HEK293 (cell line): ENCODE results near the gene TTC7B.

Experiments
- BCL11B ChIP-seq: fragments of 450-650 bp; formaldehyde crosslinking; IDR thresholded peaks from 2 replicates; pipeline ENCODE4 v1.5.1; 2016; ENCODE audit warnings: low read depth, missing biosample characterization, missing genetic modification characterization
- GLI2 ChIP-seq: fragments of 450-650 bp; formaldehyde crosslinking; IDR thresholded peaks from 2 replicates; pipeline ENCODE4; 2017; ENCODE audit warnings: missing biosample characterization, missing genetic modification characterization, low read depth, borderline replicate concordance
- GLI4 ChIP-seq: fragments of 450-650 bp; formaldehyde crosslinking; IDR thresholded peaks from 2 replicates; pipeline ENCODE4 v1.5.1; 2016; ENCODE audit warnings: missing biosample characterization, missing genetic modification characterization
- GLIS2 ChIP-seq: fragments of 450-650 bp; formaldehyde crosslinking; IDR thresholded peaks from 2 replicates; pipeline ENCODE4 v1.5.1; 2016; ENCODE audit warnings: missing biosample characterization, missing genetic modification characterization
- HOXC10 ChIP-seq: sonication (generic); formaldehyde crosslinking; IDR thresholded peaks from 2 replicates; pipeline ENCODE4 v1.8.1; 2023; ENCODE audit warnings: mild to moderate bottlenecking, missing genetic modification reagents
- IKZF3 ChIP-seq: fragments of 450-650 bp; IDR thresholded peaks from 2 replicates; pipeline ENCODE4 v1.5.0; 2018; ENCODE audit warnings: missing biosample characterization, mild to moderate bottlenecking, missing genetic modification characterization, moderate library complexity
- OVOL3 ChIP-seq: fragments of 450-650 bp; formaldehyde crosslinking; IDR thresholded peaks from 2 replicates; pipeline ENCODE4 v1.5.1; 2016; ENCODE audit warnings: missing biosample characterization, missing genetic modification characterization
- SCRT2 ChIP-seq: fragments of 450-650 bp; formaldehyde crosslinking; IDR thresholded peaks from 2 replicates; pipeline ENCODE4 v1.5.1; 2016; ENCODE audit warnings: missing biosample characterization, missing genetic modification characterization
- TCF7L2 ChIP-seq: IDR thresholded peaks from 2 replicates; pipeline ENCODE4 v1.6.1; 2011; ENCODE audit warnings: low read depth, mild to moderate bottlenecking, inconsistent platforms, low read length, moderate library complexity, borderline replicate concordance
- WT1 ChIP-seq: fragments of 450-650 bp; formaldehyde crosslinking; IDR thresholded peaks from 2 replicates; pipeline ENCODE4 v1.5.1; 2016; ENCODE audit warnings: missing biosample characterization, missing genetic modification characterization
- ZBTB48 ChIP-seq: fragments of 450-650 bp; formaldehyde crosslinking; IDR thresholded peaks from 2 replicates; pipeline ENCODE4 v1.5.1; 2016; ENCODE audit warnings: missing biosample characterization, missing genetic modification characterization
- ZBTB7A ChIP-seq: fragments of 450-650 bp; formaldehyde crosslinking; IDR thresholded peaks from 2 replicates; pipeline ENCODE4 v1.5.1; 2016; ENCODE audit warnings: low read depth, missing biosample characterization, missing genetic modification characterization
- ZNF138 ChIP-seq: fragments of 450-650 bp; formaldehyde crosslinking; IDR thresholded peaks from 2 replicates; pipeline ENCODE4 v1.5.1; 2016; ENCODE audit warnings: missing biosample characterization, missing genetic modification characterization, borderline replicate concordance
- ZNF18 ChIP-seq: fragments of 450-650 bp; formaldehyde crosslinking; IDR thresholded peaks from 2 replicates; pipeline ENCODE4 v1.5.1; 2016; ENCODE audit warnings: missing biosample characterization, missing genetic modification characterization
- ZNF202 ChIP-seq: fragments of 450-650 bp; formaldehyde crosslinking; IDR thresholded peaks from 2 replicates; pipeline ENCODE4 v1.5.1; 2016; ENCODE audit warnings: missing biosample characterization, missing genetic modification characterization, borderline replicate concordance
- ZNF214 ChIP-seq: fragments of 450-650 bp; formaldehyde crosslinking; IDR thresholded peaks from 2 replicates; pipeline ENCODE4 v1.5.1; 2017; ENCODE audit warnings: missing biosample characterization, mild to moderate bottlenecking, missing genetic modification characterization, borderline replicate concordance
- ZNF221 ChIP-seq: fragments of 450-650 bp; formaldehyde crosslinking; IDR thresholded peaks from 2 replicates; pipeline ENCODE4 v1.5.1; 2017; ENCODE audit warnings: missing biosample characterization, missing genetic modification characterization, borderline replicate concordance
- ZNF274 ChIP-seq, 2 experiments: fragments of 200-500 bp in 1 of 2; fragments of 450-650 bp in 1 of 2; sonication (Bioruptor generic) in 1 of 2; formaldehyde crosslinking in 1 of 2; IDR thresholded peaks; 2 replicates each; pipeline versions ENCODE4 v1.5.1 to v1.6.1; 2014 to 2016; ENCODE audit warnings: borderline replicate concordance in 1 of 2, inconsistent platforms in 1 of 2, low read length in 1 of 2, missing biosample characterization in 1 of 2, missing genetic modification characterization in 1 of 2
- ZNF302 ChIP-seq: fragments of 450-650 bp; formaldehyde crosslinking; IDR thresholded peaks from 2 replicates; pipeline ENCODE4 v1.5.1; 2016; ENCODE audit warnings: missing biosample characterization, missing genetic modification characterization, low read depth
- ZNF341 ChIP-seq: fragments of 450-650 bp; formaldehyde crosslinking; IDR thresholded peaks from 2 replicates; pipeline ENCODE4; 2016; ENCODE audit warnings: low read depth, missing biosample characterization, missing genetic modification characterization
- ZNF354C ChIP-seq: fragments of 450-650 bp; formaldehyde crosslinking; IDR thresholded peaks from 2 replicates; pipeline ENCODE4 v1.5.1; 2016; ENCODE audit warnings: missing biosample characterization, missing genetic modification characterization, low read depth, borderline replicate concordance
- ZNF561 ChIP-seq: fragments of 450-650 bp; IDR thresholded peaks from 2 replicates; pipeline ENCODE4 v1.5.1; 2018; ENCODE audit warnings: missing biosample characterization, missing genetic modification characterization, borderline replicate concordance
- ZNF585B ChIP-seq: fragments of 450-650 bp; formaldehyde crosslinking; IDR thresholded peaks from 2 replicates; pipeline ENCODE4 v1.5.1; 2016; ENCODE audit warnings: missing biosample characterization, missing genetic modification characterization
- ZNF658 ChIP-seq: fragments of 450-650 bp; formaldehyde crosslinking; IDR thresholded peaks from 2 replicates; pipeline ENCODE4; 2016; ENCODE audit warnings: missing biosample characterization, missing genetic modification characterization
- ZSCAN16 ChIP-seq: fragments of 450-650 bp; formaldehyde crosslinking; IDR thresholded peaks from 2 replicates; pipeline ENCODE4 v1.5.1; 2016; ENCODE audit warnings: missing biosample characterization, missing genetic modification characterization
- ZSCAN23 ChIP-seq: fragments of 450-650 bp; formaldehyde crosslinking; IDR thresholded peaks from 2 replicates; pipeline ENCODE4 v1.5.1; 2016; ENCODE audit warnings: missing biosample characterization, missing genetic modification characterization
- ZSCAN4 ChIP-seq: fragments of 450-650 bp; formaldehyde crosslinking; IDR thresholded peaks from 2 replicates; pipeline ENCODE4 v1.5.1; 2017; ENCODE audit warnings: missing biosample characterization, missing genetic modification characterization
- TF ChIP-seq, protein P1 (sequence below): fragments of 450-650 bp; formaldehyde crosslinking; IDR thresholded peaks from 2 replicates; pipeline ENCODE4 v1.5.1; 2017; ENCODE audit warnings: missing biosample characterization, missing genetic modification characterization
- TF ChIP-seq, protein P2 (sequence below): fragments of 450-650 bp; formaldehyde crosslinking; conservative IDR thresholded peaks from 2 replicates; pipeline ENCODE4 v1.5.1; 2016; ENCODE audit warnings: low read depth, missing biosample characterization, missing genetic modification characterization
- TF ChIP-seq, protein P3 (sequence below): fragments of 450-650 bp; formaldehyde crosslinking; IDR thresholded peaks from 2 replicates; pipeline ENCODE4 v1.5.1; 2016; ENCODE audit warnings: missing biosample characterization, missing genetic modification characterization

Gene TTC7B

DNA sequence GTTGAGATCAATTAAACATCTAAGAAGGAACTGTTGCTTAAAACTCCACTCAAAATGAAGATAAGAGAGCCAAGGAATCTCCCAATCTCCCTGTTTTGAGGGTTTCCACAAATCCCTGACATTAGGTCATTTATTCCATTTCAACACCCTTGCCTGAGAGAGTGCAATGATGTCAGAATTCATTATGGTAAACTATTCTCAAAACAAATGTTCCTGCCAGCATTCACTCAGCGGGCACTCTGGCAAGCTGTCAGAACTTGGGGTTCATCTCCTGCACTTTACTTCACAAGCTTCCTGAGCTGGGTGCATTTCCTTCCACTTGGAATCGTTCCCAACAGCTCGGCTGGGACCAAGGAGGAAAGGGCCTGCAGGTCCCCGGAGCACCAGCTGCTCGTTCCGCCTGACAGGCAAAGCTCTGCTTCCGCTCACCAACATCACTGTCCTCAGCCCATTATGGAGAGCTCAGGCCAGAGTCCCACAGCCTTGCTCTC is 117.8 kb downstream of the TTC7B start (continued):
- no peak for TF ChIP-seq GLI4
- TF ChIP-seq ZNF221: no peak
- TF ChIP-seq ZNF138 (tag by site-specific recombination): no peak
- TF ChIP-seq OVOL3 (tag by site-specific recombination): no peak
- no peak for TF ChIP-seq ZNF561 (tag by site-specific recombination)
- no peak for TF ChIP-seq GLIS2 (tag by site-specific recombination)
- no peak for TF ChIP-seq ZNF354C (tag by site-specific recombination)
- peak; percentile 76 for TF ChIP-seq SCRT2 (tag by site-specific recombination)
- no peak for TF ChIP-seq BCL11B (tag by site-specific recombination)
- peak; percentile 62 for TF ChIP-seq ZBTB48 (tag by site-specific recombination)
- no peak for TF ChIP-seq ZNF202 (tag by site-specific recombination)
- TF ChIP-seq, protein P1, sequence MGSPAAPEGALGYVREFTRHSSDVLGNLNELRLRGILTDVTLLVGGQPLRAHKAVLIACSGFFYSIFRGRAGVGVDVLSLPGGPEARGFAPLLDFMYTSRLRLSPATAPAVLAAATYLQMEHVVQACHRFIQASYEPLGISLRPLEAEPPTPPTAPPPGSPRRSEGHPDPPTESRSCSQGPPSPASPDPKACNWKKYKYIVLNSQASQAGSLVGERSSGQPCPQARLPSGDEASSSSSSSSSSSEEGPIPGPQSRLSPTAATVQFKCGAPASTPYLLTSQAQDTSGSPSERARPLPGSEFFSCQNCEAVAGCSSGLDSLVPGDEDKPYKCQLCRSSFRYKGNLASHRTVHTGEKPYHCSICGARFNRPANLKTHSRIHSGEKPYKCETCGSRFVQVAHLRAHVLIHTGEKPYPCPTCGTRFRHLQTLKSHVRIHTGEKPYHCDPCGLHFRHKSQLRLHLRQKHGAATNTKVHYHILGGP (tag by site-specific recombination): no peak
- no peak for TF ChIP-seq GLI2
- no peak for TF ChIP-seq TCF7L2
- TF ChIP-seq, protein P2, sequence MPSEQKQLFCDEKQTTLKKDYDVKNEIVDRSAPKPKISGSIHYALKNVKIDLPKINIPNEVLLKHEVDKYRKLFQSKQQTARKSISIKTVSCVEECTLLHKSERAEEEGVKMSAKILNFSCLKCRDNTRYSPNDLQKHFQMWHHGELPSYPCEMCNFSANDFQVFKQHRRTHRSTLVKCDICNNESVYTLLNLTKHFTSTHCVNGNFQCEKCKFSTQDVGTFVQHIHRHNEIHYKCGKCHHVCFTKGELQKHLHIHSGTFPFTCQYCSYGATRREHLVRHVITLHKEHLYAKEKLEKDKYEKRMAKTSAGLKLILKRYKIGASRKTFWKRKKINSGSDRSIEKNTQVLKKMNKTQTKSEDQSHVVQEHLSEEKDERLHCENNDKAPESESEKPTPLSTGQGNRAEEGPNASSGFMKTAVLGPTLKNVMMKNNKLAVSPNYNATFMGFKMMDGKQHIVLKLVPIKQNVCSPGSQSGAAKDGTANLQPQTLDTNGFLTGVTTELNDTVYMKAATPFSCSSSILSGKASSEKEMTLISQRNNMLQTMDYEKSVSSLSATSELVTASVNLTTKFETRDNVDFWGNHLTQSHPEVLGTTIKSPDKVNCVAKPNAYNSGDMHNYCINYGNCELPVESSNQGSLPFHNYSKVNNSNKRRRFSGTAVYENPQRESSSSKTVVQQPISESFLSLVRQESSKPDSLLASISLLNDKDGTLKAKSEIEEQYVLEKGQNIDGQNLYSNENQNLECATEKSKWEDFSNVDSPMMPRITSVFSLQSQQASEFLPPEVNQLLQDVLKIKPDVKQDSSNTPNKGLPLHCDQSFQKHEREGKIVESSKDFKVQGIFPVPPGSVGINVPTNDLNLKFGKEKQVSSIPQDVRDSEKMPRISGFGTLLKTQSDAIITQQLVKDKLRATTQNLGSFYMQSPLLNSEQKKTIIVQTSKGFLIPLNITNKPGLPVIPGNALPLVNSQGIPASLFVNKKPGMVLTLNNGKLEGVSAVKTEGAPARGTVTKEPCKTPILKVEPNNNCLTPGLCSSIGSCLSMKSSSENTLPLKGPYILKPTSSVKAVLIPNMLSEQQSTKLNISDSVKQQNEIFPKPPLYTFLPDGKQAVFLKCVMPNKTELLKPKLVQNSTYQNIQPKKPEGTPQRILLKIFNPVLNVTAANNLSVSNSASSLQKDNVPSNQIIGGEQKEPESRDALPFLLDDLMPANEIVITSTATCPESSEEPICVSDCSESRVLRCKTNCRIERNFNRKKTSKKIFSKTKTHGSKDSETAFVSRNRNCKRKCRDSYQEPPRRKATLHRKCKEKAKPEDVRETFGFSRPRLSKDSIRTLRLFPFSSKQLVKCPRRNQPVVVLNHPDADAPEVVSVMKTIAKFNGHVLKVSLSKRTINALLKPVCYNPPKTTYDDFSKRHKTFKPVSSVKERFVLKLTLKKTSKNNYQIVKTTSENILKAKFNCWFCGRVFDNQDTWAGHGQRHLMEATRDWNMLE (tag by site-specific recombination): 0 out of 2 replicates have a peak, but pooled peaks have one; percentile 17
- TF ChIP-seq ZNF341 (tag by site-specific recombination): no peak
- TF ChIP-seq ZNF274 (IDR thresholded peaks at IDR 0.05; ENCODE audit: low read length): no peak
- no peak for TF ChIP-seq ZNF274 (tag by site-specific recombination; IDR thresholded peaks at IDR 0.05; ENCODE audit: borderline replicate concordance)
- TF ChIP-seq IKZF3 (tag by site-specific recombination): peak; percentile 91
- no peak for TF ChIP-seq ZNF18 (tag by site-specific recombination)
- TF ChIP-seq ZSCAN23: no peak
- TF ChIP-seq ZBTB7A (tag by site-specific recombination): no peak
- TF ChIP-seq HOXC10 (CRISPR knock-in tag): no peak
- TF ChIP-seq ZNF214 (tag by site-specific recombination): no peak
- no peak for TF ChIP-seq ZNF585B (tag by site-specific recombination)
- no peak for TF ChIP-seq ZSCAN16
- TF ChIP-seq WT1: no peak
- TF ChIP-seq, protein P3, sequence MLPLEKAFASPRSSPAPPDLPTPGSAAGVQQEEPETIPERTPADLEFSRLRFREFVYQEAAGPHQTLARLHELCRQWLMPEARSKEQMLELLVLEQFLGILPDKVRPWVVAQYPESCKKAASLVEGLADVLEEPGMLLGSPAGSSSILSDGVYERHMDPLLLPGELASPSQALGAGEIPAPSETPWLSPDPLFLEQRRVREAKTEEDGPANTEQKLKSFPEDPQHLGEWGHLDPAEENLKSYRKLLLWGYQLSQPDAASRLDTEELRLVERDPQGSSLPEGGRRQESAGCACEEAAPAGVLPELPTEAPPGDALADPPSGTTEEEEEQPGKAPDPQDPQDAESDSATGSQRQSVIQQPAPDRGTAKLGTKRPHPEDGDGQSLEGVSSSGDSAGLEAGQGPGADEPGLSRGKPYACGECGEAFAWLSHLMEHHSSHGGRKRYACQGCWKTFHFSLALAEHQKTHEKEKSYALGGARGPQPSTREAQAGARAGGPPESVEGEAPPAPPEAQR (tag by site-specific recombination): no peak
- TF ChIP-seq ZNF302 (tag by site-specific recombination): no peak
- TF ChIP-seq ZSCAN4: no peak
- no peak for TF ChIP-seq ZNF658 (tag by site-specific recombination)
